ENCODE data around the gene EEF2. TPM values are rescaled to one million over a fixed set of nuclear protein-coding genes. Genes with fewer than 3 reads are reported as not detected.
A peak's percentile ranks its signal among the peaks of the same experiment; 100 is the strongest.

The EEF2 gene
- total RNA-seq, 1 donor from 2014 or later, result 2,359 TPM

- H3K27ac Mint-ChIP-seq, result no peak overlapping the region
Observed at GRCh38 chr19:3979674-3980352, 5.5 kb downstream of the EEF2 start.

GRCh38 chr19:3979289-3979673 lies 6.0 kb downstream of the EEF2 start:
- H3K27ac Mint-ChIP-seq, result no peak overlapping the region
- peaks cover 55% of the 10 kb centered on the region for H3K36me3 Mint-ChIP-seq (ENCODE audit: low read depth)
- H3K4me3 Mint-ChIP-seq, result peak overlapping the region; percentile 7
- intact Hi-C loops (cut with micrococcal nuclease), result no loop called here
- no peaks in the 10 kb centered on the region for H3K9me3 Mint-ChIP-seq
- no peak for DNase-seq (ENCODE audit: low spot score)
- H3K27me3 Mint-ChIP-seq (ENCODE audit: insufficient read depth), result no peaks in the 10 kb centered on the region
- H3K4me1 Mint-ChIP-seq (ENCODE audit: low read depth), result peaks cover 23% of the 10 kb centered on the region

More at GRCh38 chr19:3979674-3980352, 5.5 kb downstream of the EEF2 start:
- peaks cover 25% of the 10 kb centered on the region for H3K4me1 Mint-ChIP-seq (ENCODE audit: low read depth)
- H3K36me3 Mint-ChIP-seq (ENCODE audit: low read depth), result peaks cover 61% of the 10 kb centered on the region
- no peaks in the 10 kb centered on the region for H3K9me3 Mint-ChIP-seq
- intact Hi-C loops (cut with micrococcal nuclease), result no loop called here
- DNase-seq (ENCODE audit: low spot score), result no peak
- no peak overlapping the region for H3K4me3 Mint-ChIP-seq
- no peaks in the 10 kb centered on the region for H3K27me3 Mint-ChIP-seq (ENCODE audit: insufficient read depth)

- H3K4me1 Mint-ChIP-seq (ENCODE audit: low read depth), result peaks cover 12% of the 10 kb centered on the region
- H3K27me3 Mint-ChIP-seq (ENCODE audit: insufficient read depth), result no peaks in the 10 kb centered on the region
- H3K9me3 Mint-ChIP-seq, result no peaks in the 10 kb centered on the region
- DNase-seq (ENCODE audit: low spot score), result no peak
- no peak overlapping the region for H3K4me3 Mint-ChIP-seq
- H3K27ac Mint-ChIP-seq, result no peak overlapping the region
- peaks cover 44% of the 10 kb centered on the region for H3K36me3 Mint-ChIP-seq (ENCODE audit: low read depth)
- intact Hi-C loops (cut with micrococcal nuclease), result no loop called here
Observed at GRCh38 chr19:3978145-3978544, 7.1 kb downstream of the EEF2 start.

GRCh38 chr19:3977242-3978143 lies 7.8 kb downstream of the EEF2 start:
- intact Hi-C loops (cut with micrococcal nuclease), result no loop called here
- Mint-ChIP-seq H3K36me3 (ENCODE audit: low read depth) (peaks cover 37% of the 10 kb centered on the region), H3K4me1 (ENCODE audit: low read depth) (peaks cover 6% of the 10 kb centered on the region), H3K4me3 (no peak overlapping the region), H3K27ac (no peak overlapping the region), H3K9me3 (no peaks in the 10 kb centered on the region), H3K27me3 (ENCODE audit: insufficient read depth) (no peaks in the 10 kb centered on the region)
- no peak for DNase-seq (ENCODE audit: low spot score)

- Mint-ChIP-seq H3K4me1 (ENCODE audit: low read depth) (peaks cover 5% of the 10 kb centered on the region), H3K27ac (no peak overlapping the region), H3K27me3 (ENCODE audit: insufficient read depth) (no peaks in the 10 kb centered on the region), H3K9me3 (no peaks in the 10 kb centered on the region), H3K4me3 (no peak overlapping the region), H3K36me3 (ENCODE audit: low read depth) (peaks cover 33% of the 10 kb centered on the region)
- intact Hi-C loops (cut with micrococcal nuclease), result no loop called here
- DNase-seq (ENCODE audit: low spot score), result no peak
Observed at GRCh38 chr19:3976495-3977241, 8.6 kb downstream of the EEF2 start.

- Mint-ChIP-seq H3K4me3 (no peak overlapping the region), H3K36me3 (ENCODE audit: low read depth) (peaks cover 30% of the 10 kb centered on the region), H3K27ac (peak overlapping the region; percentile 44), H3K4me1 (ENCODE audit: low read depth) (peaks cover 9% of the 10 kb centered on the region), H3K9me3 (no peaks in the 10 kb centered on the region), H3K27me3 (ENCODE audit: insufficient read depth) (no peaks in the 10 kb centered on the region)
- DNase-seq (ENCODE audit: low spot score), result no peak
- intact Hi-C loops (cut with micrococcal nuclease), result no loop called here
Observed at GRCh38 chr19:3975637-3976087, 9.6 kb downstream of the EEF2 start.

GRCh38 chr19:3975144-3975543 lies 10.1 kb downstream of the EEF2 start:
- Mint-ChIP-seq H3K4me1 (ENCODE audit: low read depth) (peaks cover 14% of the 10 kb centered on the region), H3K27ac (no peak overlapping the region), H3K36me3 (ENCODE audit: low read depth) (peaks cover 30% of the 10 kb centered on the region), H3K27me3 (ENCODE audit: insufficient read depth) (no peaks in the 10 kb centered on the region), H3K9me3 (no peaks in the 10 kb centered on the region), H3K4me3 (no peak overlapping the region)
- intact Hi-C loops (cut with micrococcal nuclease), result no loop called here
- no peak for DNase-seq (ENCODE audit: low spot score)

- Mint-ChIP-seq H3K9me3 (no peaks in the 10 kb centered on the region), H3K36me3 (ENCODE audit: low read depth) (peaks cover 15% of the 10 kb centered on the region), H3K4me1 (ENCODE audit: low read depth) (peaks cover 25% of the 10 kb centered on the region), H3K4me3 (peak within 1 kb of the TSS; percentile 91), H3K27ac (peak within 1 kb of the TSS; percentile 82), H3K27me3 (ENCODE audit: insufficient read depth) (no peaks in the 10 kb centered on the region)
- intact Hi-C loops (cut with micrococcal nuclease), result loop anchor here (1.0 to 5.0 kb wide), 4 partner anchors 12 to 344 kb away; partner anchors contain the start of genes APBA3, CACTIN, MRPL54 and PIAS4
- peak; percentile 93 for DNase-seq (ENCODE audit: low spot score)
Observed at GRCh38 chr19:3970808-3971598, 14.3 kb downstream of the EEF2 start, which contains the start of gene DAPK3. DAPK3 (minus strand) TSS chr19:3971099; CDS start chr19:3969735, 1,364 bp downstream.

GRCh38 chr19:3970313-3970807 lies 14.9 kb downstream of the EEF2 start:
- no peak for DNase-seq (ENCODE audit: low spot score)
- peak overlapping the region; percentile 77 for H3K27ac Mint-ChIP-seq
- no peaks in the 10 kb centered on the region for H3K27me3 Mint-ChIP-seq (ENCODE audit: insufficient read depth)
- peaks cover 25% of the 10 kb centered on the region for H3K4me1 Mint-ChIP-seq (ENCODE audit: low read depth)
- intact Hi-C loops (cut with micrococcal nuclease), result loop anchor here (5.0 kb wide), 2 partner anchors 208 to 343 kb away; partner anchors contain the start of genes APBA3, CACTIN and MRPL54
- H3K36me3 Mint-ChIP-seq (ENCODE audit: low read depth), result peaks cover 11% of the 10 kb centered on the region
- H3K9me3 Mint-ChIP-seq, result no peaks in the 10 kb centered on the region
- peak overlapping the region; percentile 91 for H3K4me3 Mint-ChIP-seq

- DNase-seq (ENCODE audit: low spot score), result no peak
- intact Hi-C loops (cut with micrococcal nuclease), result loop anchor here (5.0 kb wide), 2 partner anchors 207 to 342 kb away; partner anchors contain the start of genes APBA3, CACTIN and MRPL54
- H3K27me3 Mint-ChIP-seq (ENCODE audit: insufficient read depth), result no peaks in the 10 kb centered on the region
- H3K4me1 Mint-ChIP-seq (ENCODE audit: low read depth), result peaks cover 25% of the 10 kb centered on the region
- peak overlapping the region; percentile 91 for H3K4me3 Mint-ChIP-seq
- peaks cover 13% of the 10 kb centered on the region for H3K36me3 Mint-ChIP-seq (ENCODE audit: low read depth)
- H3K9me3 Mint-ChIP-seq, result no peaks in the 10 kb centered on the region
- H3K27ac Mint-ChIP-seq, result peak overlapping the region; percentile 77
Observed at GRCh38 chr19:3969435-3970312, 15.6 kb downstream of the EEF2 start.

All from activated T-helper 1 cell treated with anti-CD3 and anti-CD28 coated beads, Interleukin-12 subunit alpha, Interleukin-12 subunit beta, Interleukin-2, Interleukin-4 antibody, amounts not matched to agents 30 ng/mL and 10 ng/mL and 1 ng/mL, durations not matched to agents 14 hours and 24 hours and 36 hours (primary cell).